Endothelial cell of umbilical vein (primary cell): ENCODE results near the gene TRAF1.

Experiments
- CTCF ChIP-seq, 2 donors: IDR thresholded peaks; 1 replicate in 1 of 2; 2 replicates in 1 of 2; pipeline ENCODE4 v1.5.1; 2011; ENCODE audit warnings: low read length in 2 of 2, mild to moderate bottlenecking in 2 of 2, moderate library complexity in 2 of 2, control low read depth in 1 of 2, inconsistent platforms in 1 of 2, low read depth in 1 of 2; ENCODE audit not compliant: insufficient read depth in 1 of 2; ENCODE audit errors: extremely low read depth in 1 of 2
- EZH2 ChIP-seq: IDR thresholded peaks from 2 replicates; pipeline ENCODE4 v1.6.1; 2012; ENCODE audit warnings: borderline replicate concordance, low read depth, mild to moderate bottlenecking, moderate library complexity, low read length, inconsistent platforms; ENCODE audit not compliant: severe bottlenecking
- FOS ChIP-seq: IDR thresholded peaks from 2 replicates; pipeline ENCODE4 v1.6.1; 2011; ENCODE audit warnings: mild to moderate bottlenecking, low read length, moderate library complexity, borderline replicate concordance; ENCODE audit not compliant: insufficient read depth
- GATA2 ChIP-seq: IDR thresholded peaks from 2 replicates; pipeline ENCODE4 v1.7.0; 2011; ENCODE audit warnings: low read depth, mild to moderate bottlenecking, moderate library complexity, mixed read lengths, low read length; ENCODE audit not compliant: insufficient read length, insufficient read depth
- MAX ChIP-seq: IDR thresholded peaks from 2 replicates; pipeline ENCODE4 v1.6.1; 2011; ENCODE audit not compliant: insufficient read depth, insufficient read length
- MYC ChIP-seq: IDR thresholded peaks from one replicate; pipeline ENCODE4 v1.6.1; 2011; ENCODE audit warnings: mild to moderate bottlenecking, low read depth, low read length
- POLR2A ChIP-seq: IDR thresholded peaks from 2 replicates; pipeline ENCODE4 v1.6.1; 2012; ENCODE audit warnings: low read depth, mild to moderate bottlenecking, control low read depth, low read length
- POLR2AphosphoS5 ChIP-seq: IDR thresholded peaks from 2 replicates; pipeline ENCODE4 v1.6.1; 2012; ENCODE audit warnings: low read depth, mild to moderate bottlenecking, control low read depth, low read length, moderate library complexity; ENCODE audit not compliant: insufficient read depth

- TF ChIP-seq POLR2A = no peak
- TF ChIP-seq FOS = peak; percentile 49
- TF ChIP-seq CTCF (IDR thresholded peaks at IDR 0.05; ENCODE audit: extremely low read depth in 1 of 2, insufficient read depth in 1 of 2, low read depth in 1 of 2, low read length in 2 of 2) = no peak
- no peak for TF ChIP-seq MAX
- TF ChIP-seq EZH2 = no peak
- TF ChIP-seq MYC = no peak
- no peak for TF ChIP-seq POLR2AphosphoS5
- TF ChIP-seq GATA2 = no peak
Observed at GRCh38 chr9:120931231-120932085, 4.9 kb upstream of the TRAF1 start.
